Upper lobe of left lung (tissue), 4 donors: ENCODE measurements around the gene ZNF839.

Experiments
- EP300 ChIP-seq, 4 donors: sonication (generic); formaldehyde crosslinking; IDR thresholded peaks; one replicate each; pipeline ENCODE4 v1.5.1; 2017; ENCODE audit warnings: antibody characterized with exemption in 4 of 4, control low read depth in 2 of 4
- POLR2A ChIP-seq, 4 donors: fragments of 450-650 bp; IDR thresholded peaks; one replicate each; pipeline ENCODE4 v1.5.1; 2016 to 2017; ENCODE audit warnings: antibody characterized with exemption in 4 of 4, mild to moderate bottlenecking in 2 of 4
- POLR2AphosphoS5 ChIP-seq, 2 donors: sonication (generic); formaldehyde crosslinking; IDR thresholded peaks; one replicate each; pipeline ENCODE4 v1.5.1; 2017; ENCODE audit warnings: antibody characterized with exemption in 2 of 2
- TF ChIP-seq, protein P1 (sequence below), 6 experiments: fragments of 450-650 bp in 4 of 6; fragments of 200-600 bp in 2 of 6; sonication (generic) in 2 of 6; IDR thresholded peaks; one replicate each; pipeline ENCODE4 v1.5.1; 2016 to 2019; ENCODE audit warnings: antibody characterized with exemption in 6 of 6

DNA sequence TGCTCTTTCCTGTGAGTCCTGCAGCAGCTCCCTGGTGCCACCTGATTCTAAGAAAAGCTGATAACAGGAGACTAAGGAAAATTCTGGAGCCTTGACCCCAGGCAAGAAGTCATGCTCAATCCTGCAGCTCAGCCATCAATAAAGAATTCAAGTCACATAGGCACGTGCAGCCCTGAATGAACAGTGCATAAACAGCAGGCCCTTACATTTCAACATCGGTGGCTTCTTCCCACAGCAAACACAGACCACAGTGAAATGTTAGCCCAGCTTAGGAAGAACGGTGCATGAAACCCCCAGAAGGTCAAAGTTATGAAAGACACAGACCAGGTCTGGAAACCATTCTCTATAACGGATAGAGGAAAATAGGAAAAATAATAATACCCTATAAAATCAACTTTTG is 32.7 kb downstream of the ZNF839 start:
- TF ChIP-seq, protein P1, sequence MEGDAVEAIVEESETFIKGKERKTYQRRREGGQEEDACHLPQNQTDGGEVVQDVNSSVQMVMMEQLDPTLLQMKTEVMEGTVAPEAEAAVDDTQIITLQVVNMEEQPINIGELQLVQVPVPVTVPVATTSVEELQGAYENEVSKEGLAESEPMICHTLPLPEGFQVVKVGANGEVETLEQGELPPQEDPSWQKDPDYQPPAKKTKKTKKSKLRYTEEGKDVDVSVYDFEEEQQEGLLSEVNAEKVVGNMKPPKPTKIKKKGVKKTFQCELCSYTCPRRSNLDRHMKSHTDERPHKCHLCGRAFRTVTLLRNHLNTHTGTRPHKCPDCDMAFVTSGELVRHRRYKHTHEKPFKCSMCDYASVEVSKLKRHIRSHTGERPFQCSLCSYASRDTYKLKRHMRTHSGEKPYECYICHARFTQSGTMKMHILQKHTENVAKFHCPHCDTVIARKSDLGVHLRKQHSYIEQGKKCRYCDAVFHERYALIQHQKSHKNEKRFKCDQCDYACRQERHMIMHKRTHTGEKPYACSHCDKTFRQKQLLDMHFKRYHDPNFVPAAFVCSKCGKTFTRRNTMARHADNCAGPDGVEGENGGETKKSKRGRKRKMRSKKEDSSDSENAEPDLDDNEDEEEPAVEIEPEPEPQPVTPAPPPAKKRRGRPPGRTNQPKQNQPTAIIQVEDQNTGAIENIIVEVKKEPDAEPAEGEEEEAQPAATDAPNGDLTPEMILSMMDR (IDR thresholded peaks at IDR 0.05) = no peak
- TF ChIP-seq POLR2A (IDR thresholded peaks at IDR 0.05) (no peak), POLR2AphosphoS5 (IDR thresholded peaks at IDR 0.05) (no peak), EP300 (IDR thresholded peaks at IDR 0.05) (no peak)
